NCI-H1417 treated with DMSO at 0.1 percent for 48 hours (cell line): ENCODE measurements around the gene CACNA1D.
"Not testable (repeated sequence)": the region's sequence is repeated elsewhere in the genome, so short reads cannot be mapped to it uniquely, and the experiment has no call there.

Experiments used
- DNase-seq: peaks from one replicate; lab custom pipeline; 2025; lab: John Stamatoyannopoulos, UW

The CACNA1D gene

GRCh38 chr3:53530205-53530604 lies 35.8 kb downstream of the CACNA1D start:
- DNase-seq = no peak

DNA sequence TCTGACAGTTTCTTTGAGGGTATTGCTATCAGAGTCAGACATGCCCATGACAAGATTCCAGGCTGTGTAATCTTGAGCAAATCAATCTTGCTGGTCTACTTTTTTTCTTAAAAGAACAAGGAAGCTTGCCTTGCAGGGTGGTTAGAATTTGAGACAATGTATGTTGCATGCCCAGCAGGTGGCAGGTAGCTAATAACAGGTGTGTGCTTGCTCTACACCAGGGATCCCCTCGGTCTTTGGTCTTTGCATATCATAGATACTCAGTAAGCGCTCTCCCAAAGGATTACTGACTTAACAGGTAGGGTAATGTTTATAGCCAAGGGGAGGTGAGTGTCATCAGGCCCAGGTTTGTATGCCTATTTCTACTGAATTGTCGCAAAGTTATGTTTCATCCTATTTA lies 37.3 kb downstream of the CACNA1D start:
- no peak for DNase-seq

DNA sequence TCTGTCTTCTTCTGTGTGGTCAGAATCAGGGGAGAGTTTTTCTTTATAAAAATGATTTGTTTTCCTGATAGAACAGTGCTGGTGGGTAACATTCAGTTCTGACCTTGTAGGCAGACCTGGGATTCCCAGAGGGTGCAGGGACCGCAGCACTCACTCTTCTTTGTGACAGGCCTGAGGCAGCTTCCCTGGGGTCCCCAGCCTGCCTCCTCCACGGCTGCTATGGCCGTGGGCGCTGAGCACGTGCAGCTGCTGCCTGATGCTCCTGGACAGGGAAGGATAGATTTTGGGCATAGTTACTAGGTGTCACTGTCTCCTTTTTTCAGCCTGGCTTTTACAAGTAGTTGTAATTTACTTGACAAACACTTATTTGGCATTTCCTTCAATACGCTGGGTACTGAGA lies 39.1 kb downstream of the CACNA1D start:
- DNase-seq = no peak

DNA sequence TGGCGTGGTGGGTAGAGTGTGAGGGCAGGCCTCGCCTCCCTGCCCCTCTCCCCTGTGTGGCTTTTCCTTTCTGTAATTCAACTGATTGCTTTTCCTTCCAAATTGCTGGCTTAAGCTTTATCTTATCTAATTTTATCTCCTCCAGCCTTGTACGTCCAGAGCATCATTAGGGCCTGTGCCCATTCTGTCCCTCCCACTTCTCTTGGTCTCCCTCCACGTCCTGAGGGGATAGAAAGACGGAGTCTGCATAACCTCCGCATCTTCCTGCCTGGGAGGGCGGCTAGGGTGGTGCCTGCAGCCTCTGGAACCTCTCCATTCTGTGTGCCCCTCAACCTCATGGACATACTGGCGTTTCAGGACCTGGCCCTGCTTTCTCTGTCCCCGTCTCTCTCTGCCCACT lies 39.8 kb downstream of the CACNA1D start:
- no peak for DNase-seq

GRCh38 chr3:53534676-53535400 lies 40.4 kb downstream of the CACNA1D start:
- no peak for DNase-seq

GRCh38 chr3:53536282-53536681 lies 41.9 kb downstream of the CACNA1D start:
- DNase-seq = no peak

GRCh38 chr3:53544357-53544756 lies 49.9 kb downstream of the CACNA1D start:
- DNase-seq = no peak

DNA sequence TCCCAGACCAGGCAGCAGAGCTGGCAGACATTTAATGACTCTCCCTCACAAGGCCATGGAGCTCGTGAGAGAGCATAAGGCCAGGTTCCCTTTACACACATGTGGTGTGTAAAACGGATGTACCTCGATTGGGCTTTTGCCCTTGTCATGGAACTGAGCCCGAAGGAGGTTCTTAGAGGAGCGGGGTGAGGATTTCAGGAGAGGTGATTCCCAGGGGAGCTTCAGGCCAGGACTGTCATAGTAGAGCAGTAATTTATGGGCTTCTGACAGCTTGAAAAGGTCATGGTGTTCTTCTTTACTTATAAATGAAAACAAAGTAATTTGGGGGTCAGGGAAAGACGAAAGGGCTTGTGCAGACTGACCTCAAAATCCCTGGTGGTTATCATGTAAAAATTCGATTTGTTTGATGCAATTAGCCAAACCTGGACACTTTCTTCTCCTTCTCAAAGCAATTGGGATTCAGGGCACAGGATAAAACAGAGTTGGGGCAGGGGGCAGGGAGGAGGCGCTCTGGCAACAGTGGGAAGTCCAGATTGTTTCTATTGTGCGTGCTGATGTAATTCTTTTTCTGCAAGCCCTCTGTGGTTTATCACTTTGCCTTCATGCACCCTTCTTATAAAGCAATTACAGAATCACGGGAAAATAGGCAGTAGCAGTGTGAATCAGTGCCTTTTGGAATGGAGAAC lies 51.0 kb downstream of the CACNA1D start:
- DNase-seq = no peak

DNA sequence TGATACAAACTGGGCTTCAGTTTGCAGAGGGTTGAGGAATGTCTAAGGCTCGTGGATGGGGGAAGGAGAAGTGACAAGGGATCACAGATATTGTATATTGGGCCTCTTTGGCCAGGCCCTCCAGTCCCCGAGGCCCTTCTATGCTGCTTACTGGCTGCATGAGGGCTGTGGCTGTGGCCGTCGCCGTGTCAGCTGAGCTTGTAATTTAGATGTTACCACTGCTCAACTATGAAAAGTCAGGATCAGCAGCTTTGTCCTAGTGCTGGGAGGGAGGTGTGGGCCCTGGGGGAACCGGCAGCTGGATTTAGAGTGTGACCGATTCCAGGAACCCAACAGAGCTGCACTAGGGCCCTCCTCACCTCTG lies 51.6 kb downstream of the CACNA1D start:
- DNase-seq = no peak

- no peak for DNase-seq
These were observed 52.9 kb downstream of the CACNA1D start for GRCh38 chr3:53547327-53547726.

GRCh38 chr3:53550005-53550620 lies 55.7 kb downstream of the CACNA1D start:
- DNase-seq = no peak

- DNase-seq = no peak
These were observed 56.9 kb downstream of the CACNA1D start for GRCh38 chr3:53551324-53551723.

DNA sequence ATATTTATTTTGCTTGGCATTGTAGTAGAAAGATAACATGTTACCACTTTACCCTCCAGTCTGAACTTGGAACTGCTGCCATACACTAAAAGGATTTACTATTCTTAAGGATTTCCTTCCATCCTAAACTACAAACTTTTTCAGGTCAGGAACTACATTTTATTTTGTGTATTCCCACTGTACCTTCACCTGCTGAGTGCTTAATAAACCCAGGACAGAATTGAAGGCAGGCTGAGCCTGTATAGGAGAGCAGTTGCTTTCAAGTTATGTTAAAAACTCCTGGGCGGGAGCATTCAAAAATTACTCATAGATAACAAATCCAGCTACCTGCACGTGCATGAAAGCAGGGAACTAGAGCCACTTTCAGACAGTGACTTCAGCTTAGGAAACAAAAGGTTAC lies 58.3 kb downstream of the CACNA1D start:
- no peak for DNase-seq

GRCh38 chr3:53553200-53553599 lies 58.8 kb downstream of the CACNA1D start:
- DNase-seq = no peak

DNA sequence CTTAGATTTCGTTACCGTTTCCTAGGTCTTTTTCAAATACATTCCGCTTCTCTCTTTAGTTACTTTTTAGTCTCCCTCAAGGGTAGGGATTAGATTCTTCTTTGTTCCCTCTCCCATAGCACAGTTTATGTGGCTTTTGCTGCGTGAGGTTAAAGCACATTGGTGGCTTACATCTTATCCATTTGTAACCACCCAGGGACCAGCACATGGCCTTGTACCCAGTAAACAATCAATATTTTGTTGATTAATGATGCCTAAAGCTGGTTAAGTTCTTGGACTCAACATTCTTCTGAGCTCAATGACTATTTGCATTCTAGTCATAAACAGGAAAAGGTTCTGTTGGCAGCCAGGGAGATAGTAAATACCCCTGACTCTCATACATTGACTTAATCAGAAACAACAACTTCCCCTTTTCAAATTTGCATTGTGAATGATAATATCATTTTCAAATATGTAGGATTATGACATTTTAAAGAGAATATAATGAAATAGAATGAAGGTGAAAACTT lies 60.2 kb downstream of the CACNA1D start:
- no peak for DNase-seq

GRCh38 chr3:53555068-53555588 lies 60.7 kb downstream of the CACNA1D start:
- no peak for DNase-seq

- no peak for DNase-seq
These were observed 72.2 kb downstream of the CACNA1D start for GRCh38 chr3:53566461-53567145.

DNA sequence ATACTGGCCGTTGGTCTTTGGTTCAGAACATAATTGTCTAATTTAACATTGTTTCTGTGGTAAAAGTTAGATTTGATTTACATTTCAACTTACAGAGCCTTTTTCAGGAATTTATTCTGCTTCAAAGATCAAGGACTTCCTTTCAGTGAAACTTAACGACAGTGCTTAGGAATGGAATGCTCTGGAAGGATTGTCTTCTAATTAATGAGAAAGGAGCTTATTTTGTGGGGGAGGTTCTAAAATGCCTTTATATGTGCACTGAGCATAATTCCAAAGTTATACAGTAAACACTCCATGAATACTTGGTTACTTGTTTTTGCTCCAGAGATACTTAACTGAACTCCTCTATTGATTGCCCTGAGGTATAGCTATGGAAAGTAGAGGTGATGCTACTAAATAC lies 75.7 kb downstream of the CACNA1D start:
- DNase-seq = no peak

DNA sequence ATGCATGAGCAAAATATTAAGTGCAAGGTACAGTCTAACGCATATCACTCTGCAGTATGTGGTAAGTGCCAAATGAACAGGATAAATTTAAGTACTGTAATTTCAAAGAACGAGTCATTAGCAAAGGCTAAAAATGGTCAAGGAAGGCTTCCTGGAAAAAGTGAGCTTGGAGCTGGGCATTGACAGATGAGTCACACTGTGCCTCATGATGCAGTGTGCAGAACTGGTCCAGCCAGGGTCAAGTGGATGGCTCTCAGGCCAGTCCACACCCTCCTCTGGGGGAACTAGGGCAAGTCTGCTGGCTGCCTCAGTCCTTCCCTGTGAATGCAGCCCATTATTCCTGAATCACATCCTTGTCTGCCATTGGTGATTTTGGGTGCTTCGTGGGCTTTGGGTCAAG lies 76.3 kb downstream of the CACNA1D start:
- no peak for DNase-seq

- DNase-seq = no peak
These were observed 76.9 kb downstream of the CACNA1D start for GRCh38 chr3:53571264-53571663.

GRCh38 chr3:53572184-53572583 lies 77.8 kb downstream of the CACNA1D start:
- DNase-seq = not testable (repeated sequence)

GRCh38 chr3:53577506-53577905 lies 83.1 kb downstream of the CACNA1D start:
- no peak for DNase-seq
